GM21367 (cell line): Measurements from ENCODE around the gene COL20A1.

Source experiments
- ATAC-seq: cut with Tn5 transposase; IDR thresholded peaks from one replicate; pipeline ENCODE4 v1.9.1; 2021; ENCODE audit not compliant: unreplicated experiment

Gene COL20A1

DNA sequence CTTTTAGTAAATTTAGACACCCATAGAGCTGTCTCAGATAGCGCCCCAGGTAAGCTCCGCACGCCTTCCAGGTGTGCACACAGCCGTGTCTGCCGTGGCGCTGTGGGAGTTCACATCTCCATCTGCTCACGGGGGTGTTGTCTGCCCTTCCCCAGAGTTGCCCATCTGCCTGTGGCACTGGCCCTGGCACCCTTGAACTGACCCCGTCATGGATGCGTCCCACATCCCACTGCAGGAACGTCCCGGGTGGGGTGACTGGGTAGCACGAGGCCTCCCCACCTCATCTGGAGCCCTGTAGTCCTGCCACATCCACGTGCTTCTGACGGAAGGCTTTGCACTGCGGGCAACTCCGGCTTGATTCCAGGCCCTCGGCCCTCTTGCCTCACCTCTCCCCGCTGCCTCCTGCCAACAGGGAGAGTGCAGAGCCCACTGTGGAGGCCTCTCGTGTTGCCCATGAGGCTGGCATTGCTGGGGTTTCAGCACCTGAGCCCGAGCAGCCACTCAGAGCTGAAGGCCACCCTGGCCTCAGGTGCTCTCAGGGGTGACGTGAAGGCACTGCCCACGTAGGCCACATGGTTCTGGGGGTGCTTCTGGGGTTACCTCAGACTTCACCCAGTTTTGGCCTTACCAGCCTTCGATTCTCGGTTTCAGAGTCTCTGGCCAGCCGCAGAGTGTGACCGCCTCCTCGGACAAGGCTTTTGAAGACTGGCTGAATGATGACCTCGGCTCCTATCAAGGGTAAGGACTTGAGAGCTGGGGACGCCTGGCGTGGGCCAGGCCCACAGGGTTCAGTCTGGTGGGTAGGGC lies 15.3 kb upstream of the COL20A1 start:
- no peak for ATAC-seq

DNA sequence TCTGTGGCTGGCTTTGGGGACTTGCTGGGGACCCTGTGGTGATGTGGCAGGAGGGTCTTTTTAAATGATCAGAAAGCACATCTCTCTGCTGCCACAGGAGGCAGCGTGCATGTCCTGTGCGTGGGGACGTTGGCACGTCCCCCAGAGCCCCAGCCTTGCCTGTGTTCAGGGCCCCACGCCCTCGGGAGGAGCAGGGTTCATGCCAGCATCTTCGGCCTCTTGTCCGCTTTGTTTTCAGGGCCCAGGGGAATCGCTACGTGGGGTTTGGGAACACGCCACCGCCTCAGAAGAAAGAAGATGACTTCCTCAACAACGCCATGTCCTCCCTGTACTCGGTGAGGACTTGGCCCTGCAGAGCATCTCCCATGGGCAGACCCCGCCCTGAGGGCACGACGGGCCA lies 14.3 kb upstream of the COL20A1 start:
- no peak for ATAC-seq

DNA sequence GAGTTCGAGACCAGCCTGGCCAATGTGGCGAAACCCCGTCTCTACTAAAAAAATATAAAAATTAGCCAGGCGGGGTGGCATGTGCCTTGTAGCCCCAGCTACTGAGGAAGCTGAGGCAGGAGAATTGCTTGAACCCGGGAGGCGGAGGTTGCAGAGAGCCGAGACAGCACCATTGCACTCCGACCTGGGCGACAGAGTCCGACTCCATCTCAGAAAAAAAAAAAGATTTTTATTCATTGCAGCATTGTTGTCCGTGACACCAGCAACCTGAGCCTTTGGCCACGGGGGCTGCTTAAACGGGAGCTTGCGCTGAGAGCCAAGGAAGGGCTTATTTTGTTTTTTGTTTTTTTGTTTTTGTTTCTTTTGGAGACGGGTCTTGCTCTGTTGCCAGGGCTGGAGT lies 13.1 kb upstream of the COL20A1 start:
- ATAC-seq: no peak

DNA sequence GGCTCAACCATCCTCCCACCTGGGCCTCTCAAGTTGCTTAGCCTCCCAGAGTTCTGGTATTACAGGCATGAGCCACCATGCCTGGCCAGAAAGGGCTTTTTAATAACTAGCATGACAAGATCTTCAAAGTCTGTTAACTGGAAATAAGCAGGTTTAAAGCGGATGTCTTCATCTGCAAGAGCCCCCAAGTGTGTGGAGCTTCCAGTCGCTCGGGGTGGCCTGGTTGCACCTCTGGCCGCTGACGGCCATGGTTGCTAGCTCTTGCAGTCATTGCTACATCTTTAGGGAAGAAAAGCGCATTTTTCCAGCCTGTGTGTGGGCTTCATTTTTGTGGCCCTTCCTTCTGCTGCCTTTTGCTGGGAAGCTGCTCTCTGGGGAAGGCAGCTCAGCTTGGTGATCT lies 12.6 kb upstream of the COL20A1 start:
- ATAC-seq: no peak

DNA sequence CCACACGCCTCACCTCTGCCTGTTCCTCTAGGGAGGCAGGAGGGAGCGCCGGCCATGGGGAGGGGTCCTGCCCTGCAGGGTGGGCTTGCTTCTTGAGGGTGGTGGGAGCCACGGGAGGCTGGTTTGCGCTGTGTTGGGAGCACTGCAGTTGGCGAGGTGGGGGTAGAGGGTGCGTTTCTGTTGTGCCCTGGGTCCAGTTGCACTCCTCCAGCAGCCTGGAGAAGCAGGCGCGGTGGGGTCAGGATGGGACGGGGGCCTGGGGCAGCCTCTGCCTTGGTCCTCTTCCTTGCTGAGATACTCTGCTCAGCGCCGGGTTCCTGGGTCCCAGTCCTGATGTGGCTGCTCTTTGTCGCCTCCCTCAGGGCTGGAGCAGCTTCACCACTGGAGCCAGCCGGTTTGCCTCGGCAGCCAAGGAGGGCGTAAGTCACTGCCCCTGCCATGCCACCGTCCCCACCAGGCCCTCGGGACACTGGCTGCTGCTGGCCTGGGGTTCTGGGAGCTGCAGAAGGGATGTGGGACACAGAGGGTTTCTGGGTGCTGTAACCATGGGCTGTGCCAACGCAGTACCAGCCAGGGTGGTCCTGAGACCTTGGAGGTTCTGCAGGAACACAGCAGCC lies 11.9 kb upstream of the COL20A1 start:
- no peak for ATAC-seq

DNA sequence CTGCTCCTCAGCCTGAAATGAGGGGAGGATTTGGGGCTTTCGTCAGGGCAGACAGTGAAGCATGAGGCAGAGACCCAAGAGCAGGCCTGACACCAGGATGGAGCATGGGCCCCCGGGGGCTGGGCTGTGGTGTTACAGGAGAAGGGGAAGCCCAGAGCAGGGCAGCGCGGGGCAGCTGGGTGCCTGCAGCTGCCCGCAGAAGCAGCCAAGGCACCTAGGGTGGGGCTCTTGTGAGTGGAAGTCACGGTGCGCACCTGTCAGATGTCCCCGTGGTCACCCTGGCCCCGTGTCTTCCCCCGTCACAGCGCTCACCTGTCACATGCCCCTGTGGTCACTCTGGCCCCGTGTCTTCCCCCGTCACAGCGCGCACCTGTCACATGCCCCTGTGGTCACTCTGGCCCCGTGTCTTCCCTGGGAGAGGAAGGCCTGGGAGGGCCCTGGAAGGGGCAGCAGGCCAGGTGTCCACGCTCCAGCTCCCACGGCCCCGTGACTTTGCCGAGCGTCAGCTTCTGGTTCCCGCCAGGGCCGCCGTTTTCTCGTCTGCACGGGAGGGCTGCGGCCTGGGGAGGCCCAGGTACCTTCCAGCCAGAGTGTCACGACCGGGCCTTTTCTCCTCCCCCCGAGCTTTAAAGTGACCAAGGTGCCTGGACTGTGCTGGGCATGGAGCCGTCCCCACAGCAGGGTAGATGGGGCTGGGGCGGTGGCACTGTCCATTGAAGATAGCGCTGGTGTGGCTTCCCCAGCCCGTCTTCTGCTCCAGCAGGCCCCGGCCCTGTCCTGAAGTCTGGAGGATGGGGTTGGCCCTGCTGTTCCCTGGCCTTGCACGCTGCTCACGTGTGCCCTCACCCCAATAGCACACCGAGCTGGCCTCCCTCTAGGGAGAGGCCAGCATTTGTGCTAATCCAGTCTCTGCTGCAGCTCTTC lies 11.0 kb upstream of the COL20A1 start:
- no peak for ATAC-seq

DNA sequence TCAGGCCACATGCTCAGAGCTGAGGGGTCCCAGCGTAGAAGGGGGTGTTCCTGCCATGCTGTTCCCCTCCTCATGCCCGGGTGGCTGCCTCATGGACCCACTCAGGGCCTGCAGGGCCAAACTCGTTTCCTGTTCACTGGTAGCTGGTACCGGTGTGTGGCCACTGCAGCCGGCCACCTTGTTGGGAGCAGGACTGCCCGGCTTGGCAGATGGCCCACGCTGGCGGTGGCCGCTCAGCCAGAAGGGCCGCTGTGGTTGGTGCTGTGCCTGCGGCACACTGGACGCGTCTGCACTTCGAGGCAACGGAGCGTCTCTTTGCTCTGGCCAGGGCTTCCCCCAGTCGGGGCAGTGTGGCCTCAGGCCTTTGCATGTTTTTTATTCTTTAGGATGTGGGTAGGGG lies 10.0 kb upstream of the COL20A1 start:
- ATAC-seq: no peak

DNA sequence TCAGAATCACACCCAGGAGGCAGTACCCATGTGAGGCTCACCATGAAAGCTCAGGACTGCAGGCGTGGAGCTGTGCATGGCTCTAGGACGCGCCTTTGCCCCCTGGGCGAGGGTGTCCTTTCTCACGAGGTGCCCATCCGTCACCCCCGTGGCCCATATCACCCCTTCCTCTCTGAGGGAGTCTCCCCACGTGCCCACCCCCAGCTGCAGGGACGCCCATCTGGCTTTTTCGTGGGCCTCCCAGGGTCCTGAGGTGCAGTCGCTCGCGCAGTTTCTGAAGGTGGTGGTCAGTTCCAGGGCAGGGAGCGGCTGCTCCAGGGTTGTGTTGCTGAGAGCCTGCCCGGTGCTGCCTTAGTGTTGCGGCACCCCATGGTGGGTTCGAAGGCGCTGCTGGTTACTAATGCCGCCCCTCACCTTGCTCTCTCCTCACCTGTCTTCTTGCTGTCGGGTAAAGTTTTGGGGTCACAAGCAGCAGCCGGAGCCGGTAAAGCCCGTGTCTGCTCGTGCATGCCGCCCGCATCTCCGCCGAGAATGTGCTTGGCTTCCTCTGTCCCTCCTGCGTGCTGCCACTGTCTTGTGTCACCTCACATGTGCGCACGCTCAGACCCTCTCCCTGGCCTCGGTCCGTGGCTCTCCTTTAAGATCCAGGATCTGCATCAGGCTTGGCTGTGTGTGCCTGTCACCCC lies 9.4 kb upstream of the COL20A1 start:
- ATAC-seq: no peak

DNA sequence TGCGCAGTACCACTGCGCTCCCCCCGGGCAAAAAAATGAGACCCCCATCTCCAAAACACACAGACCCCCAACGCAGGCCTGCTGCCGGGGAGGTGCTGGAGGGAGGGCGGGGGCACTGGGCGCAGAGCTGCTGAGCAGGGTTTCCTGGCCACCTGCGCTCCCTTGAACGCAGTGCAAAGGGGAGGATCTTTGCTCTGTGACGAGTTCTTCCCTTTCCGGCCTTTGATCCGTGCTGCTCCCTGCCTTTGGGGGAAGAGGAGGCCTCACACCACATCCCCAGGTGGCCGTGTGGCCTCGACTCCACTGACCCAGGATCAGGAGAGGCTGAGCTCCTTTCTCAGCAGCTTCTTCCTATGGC lies 8.9 kb upstream of the COL20A1 start:
- ATAC-seq: no peak

DNA sequence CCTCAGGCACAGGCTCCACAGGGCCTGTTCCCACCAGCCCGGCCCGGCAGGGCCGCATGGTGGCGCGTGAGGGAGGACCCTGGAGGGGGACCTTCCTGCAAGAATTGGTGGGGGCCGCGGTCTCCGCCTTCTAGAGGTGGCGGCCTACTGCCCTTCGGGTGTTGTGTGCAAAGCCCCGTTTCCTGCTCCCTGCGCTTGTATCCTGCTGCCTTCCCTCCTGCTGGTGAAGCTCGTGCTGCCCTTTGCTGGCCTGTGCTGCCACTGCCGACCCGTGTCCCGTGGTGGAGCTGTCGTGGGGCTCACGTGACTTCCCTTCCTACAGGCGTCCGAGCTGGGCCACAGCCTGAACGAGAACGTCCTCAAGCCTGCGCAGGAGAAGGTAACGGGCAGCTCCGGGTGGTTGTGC lies 8.4 kb upstream of the COL20A1 start:
- no peak for ATAC-seq

DNA sequence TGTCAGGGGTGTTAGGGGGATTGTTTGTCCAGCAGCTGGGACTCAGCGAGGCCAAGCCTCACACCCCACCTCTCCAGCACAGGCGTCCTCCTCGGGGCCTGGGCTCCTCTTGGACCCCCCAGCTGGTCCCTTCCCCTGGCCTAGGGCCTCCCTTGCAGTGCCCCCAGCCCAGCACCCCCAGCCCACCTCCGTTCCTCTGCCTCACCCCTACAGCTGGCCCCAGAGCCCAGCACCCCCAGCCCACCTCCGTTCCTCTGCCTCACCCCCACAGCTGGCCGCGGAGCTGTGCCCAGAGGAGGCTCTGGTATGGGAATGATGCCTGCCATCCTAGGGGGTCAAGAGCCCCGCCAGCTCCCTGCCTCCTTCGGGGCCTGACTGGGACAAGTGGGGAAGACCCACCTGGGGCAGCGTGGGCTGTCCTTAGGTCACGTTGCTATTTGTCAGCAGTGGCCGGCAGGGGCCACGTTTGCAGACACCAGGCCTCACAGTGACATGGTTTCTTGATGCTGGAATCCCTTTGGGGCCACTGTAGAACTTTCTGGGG lies 7.9 kb upstream of the COL20A1 start:
- ATAC-seq: no peak

DNA sequence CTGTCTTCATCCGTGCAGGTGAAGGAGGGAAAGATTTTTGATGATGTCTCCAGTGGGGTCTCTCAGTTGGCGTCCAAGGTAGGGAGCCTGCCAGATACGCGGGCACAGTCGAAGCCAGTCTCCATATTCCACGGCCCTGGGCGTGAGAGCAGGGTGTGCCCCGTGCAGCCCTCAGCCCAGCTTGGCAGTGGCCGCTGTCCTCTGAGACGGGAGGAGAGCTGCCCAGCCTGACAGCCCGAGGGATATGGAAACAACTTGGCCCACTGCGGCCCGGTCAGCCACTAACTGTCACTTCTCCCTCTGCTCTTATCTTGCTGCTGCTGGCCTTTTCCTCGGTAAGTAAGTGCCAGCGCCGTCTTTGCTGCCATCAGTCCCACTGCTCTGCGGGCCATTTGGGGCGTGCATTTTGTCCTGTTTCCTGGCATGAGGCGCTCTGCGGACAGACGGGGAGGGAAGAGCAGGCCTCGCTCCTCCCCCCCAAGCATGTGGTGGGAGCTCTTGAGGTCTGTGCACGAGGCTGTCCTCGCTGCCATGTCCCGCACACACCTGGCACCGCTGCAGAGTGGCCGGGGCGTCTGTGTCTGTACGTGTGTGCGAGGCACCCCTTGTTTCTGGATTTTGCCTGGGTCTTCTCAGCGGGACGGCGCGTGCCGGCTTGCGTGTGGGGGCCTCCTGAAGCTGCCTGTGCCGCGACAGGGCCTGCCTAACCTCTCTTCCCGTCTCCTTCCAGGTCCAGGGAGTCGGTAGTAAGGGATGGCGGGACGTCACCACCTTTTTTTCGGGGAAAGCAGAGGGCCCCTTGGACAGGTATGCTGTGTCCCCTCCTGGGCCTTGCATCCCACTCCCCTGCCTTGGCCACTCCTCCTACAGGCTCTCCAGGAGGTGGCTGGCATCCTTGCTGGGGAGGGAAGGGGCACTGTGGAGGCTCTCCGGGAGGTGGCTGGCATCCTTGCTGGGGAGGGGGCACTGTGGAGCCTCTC lies 7.1 kb upstream of the COL20A1 start:
- ATAC-seq: no peak

DNA sequence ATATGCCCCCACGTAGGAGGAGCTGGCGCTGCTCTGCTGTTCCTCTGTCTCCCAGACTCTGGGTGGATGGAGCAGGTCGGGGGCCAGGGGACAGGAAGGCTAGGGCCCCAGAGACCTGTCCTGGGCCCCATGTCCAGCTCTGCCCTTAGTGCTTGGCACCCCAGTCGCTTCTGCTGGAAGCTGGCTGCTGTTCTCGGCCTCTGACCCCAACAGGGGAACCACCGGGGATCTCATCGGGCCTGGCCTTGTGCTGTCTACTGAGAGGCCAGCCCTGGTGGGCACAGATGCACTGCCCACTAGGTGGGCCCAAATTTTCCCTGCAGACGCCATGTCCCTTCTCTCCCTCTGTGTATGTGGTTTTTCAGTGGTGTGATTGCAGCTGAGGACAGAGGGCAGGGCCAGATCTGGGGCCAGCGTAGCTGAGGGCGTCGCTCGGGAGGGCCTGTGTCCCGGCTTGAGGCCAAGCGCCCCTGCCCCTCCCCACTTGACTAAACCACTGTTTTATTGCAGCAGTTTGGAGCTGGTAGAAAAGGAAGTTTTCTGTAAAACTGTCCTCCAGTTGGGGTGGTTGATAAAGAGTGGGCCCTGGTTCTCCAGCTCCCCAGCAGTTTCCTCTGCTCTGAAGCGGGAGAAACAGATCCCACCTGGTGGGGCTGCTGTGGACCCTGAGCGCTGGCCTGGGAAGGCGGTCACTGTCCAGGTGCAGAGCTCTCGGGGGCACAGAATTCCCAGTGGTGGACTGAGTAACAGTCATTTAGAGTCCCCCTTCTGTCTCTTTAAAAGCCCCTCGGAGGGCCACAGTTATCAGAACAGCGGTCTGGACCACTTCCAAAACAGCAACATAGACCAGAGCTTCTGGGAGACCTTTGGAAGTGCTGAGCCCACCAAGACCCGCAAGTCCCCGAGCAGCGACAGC lies 5.9 kb upstream of the COL20A1 start:
- ATAC-seq: no peak

DNA sequence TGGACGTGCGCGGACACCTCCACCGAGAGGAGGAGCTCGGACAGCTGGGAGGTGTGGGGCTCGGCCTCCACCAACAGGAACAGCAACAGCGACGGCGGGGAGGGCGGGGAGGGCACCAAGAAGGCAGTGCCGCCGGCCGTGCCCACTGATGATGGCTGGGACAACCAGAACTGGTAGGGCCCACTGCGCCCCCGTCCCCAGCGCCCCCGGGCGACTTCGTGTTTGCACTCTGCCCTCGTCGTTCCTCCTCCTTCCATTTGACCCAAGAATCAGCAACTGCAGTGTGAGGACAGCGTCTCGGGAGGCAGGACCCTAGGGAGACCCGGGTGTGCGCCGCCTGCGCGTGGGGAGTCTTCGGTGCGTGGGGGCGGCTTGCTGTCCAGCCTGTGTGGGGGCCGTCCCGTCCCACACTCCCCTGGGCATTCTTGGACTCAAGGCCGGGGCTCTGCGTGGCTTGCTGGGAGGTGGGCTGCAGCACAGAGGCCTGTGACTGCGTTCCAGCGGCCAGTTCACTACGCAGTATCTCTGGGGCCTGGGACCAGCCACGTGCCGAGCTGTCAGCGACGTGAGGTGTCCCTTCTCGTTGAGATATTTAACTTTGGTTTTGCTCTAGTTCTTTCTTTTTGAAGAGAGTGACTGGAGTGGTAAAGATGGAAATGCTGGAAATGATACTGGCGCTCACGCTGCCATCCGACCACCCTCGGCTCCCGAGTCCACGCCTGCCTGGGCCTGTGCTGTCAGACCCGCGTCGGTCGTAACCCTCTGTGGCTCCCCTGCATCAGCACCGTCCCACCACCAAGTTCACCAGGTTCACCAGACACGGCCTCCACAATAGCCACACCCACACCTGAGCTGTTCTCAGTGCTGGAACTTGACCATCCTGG lies 5.0 kb upstream of the COL20A1 start:
- no peak for ATAC-seq

DNA sequence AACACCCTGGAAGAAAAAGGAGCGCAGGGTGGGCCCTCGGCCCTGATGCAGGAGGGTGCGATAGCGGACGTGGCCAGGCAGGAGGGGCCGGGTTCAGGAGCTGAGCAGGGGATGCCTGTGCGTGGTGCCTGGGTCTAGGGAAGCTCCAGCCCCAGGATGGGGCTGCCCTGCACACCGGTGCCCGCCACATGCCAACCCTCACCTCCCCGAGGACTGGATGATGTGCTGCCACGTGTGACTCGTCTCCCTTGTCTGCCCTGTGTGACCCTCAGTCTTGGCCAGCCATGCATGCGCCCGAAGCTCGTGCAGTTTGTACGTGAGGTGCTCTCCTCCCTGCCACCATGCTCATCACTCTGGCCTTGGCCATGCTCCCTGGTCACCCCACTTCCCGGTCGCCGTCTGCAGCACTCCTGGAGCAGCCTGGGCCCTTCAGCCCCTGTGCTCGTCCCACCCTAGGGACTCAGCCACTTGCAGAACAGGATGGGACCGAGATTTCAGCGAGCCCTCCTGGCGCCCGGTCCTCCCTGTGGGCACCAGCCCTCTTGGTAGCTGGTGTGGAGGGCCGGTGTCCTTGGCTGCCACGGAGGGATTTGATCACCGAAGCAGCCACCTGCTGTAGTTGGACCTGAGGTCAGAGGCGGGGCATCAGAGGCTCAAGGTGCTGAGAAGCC lies 4.3 kb upstream of the COL20A1 start:
- ATAC-seq: no peak

DNA sequence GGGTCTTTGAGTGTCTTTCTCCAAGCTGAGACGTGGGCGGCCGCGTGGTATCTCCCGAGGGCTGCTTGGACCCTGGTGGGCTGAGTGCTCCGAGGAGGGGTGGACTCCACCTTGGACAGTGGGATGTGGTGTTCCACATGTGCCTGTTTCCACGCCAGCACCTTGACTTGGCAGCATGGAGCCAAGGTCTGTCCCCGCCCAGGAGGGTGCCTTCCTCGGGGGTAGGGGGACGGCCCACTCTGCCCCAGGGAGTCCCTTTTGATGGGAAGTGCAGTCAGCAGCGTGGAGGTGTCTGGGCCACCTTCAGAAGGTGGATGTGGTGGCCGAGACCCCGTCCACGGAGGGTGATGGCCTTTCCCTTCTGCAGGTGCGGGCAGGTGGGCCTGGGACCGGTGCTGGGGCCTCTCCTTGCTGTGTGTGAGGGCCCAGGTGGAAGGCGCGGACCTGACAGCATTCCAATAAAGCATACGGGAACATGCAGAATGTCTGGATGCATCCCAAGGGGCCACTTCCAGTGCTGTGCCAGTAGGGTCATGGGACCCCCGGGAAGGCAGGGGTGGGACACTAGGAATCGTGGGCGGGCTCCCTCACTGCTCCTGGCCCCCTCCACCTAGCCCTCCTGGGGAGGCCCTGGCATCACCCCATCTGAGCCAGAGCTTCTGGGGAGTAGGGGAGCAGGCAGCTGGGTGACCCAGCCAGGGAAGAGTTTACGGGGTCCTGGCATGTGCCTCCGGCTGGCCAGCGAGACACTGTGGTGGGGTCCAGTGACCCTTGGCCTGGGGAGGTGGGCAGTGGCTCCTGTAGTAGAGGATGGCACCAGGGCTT lies 3.5 kb upstream of the COL20A1 start:
- no peak for ATAC-seq
